Tongue (tissue), 3 donors: ENCODE data around the gene GPR171. TPM values are rescaled to one million over a fixed set of nuclear protein-coding genes. Genes with fewer than 3 reads are reported as not detected.
"Not testable (repeated sequence)": the region's sequence is repeated elsewhere in the genome, so short reads cannot be mapped to it uniquely, and the experiment has no call there.

Source experiments
- DNase-seq: peaks from one replicate; pipeline ENCODE4 v3.0.0-alpha.2; 2015
- small RNA-seq: library from RNA; depleted of rRNA; stranded (forward); fragments of <200 nt; gene quantifications from one replicate; pipeline ENCODE3, GENCODE V24; 2014; ENCODE audit warnings: low replicate concordance
- total RNA-seq: library from RNA; depleted of rRNA; stranded (reverse); fragments of >200 nt; gene quantifications from one replicate; pipeline ENCODE4 v1.2.3, GENCODE V29; 2014

The GPR171 gene
- total RNA-seq, 1 donor from 2014 or later: not detected

DNA sequence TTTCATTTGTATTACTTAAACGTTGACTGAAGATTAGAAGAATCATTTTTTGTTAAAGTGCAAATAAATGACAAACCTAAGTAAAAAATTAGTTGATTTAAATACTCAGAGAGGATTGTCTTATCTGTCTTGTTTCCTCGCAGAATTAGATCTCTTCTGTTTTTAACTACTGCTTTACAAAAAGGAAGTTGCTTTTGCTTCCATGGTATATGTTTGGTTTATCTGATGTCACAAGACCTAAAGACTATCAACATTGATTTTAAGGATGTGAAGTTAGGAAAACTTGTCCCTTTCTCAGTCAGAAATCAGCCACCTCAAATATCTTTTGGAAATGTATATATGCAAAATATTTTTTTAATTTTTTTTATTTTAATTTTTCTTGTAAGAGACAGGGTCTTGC lies 28.7 kb downstream of the GPR171 start:
- DNase-seq: no peak

DNA sequence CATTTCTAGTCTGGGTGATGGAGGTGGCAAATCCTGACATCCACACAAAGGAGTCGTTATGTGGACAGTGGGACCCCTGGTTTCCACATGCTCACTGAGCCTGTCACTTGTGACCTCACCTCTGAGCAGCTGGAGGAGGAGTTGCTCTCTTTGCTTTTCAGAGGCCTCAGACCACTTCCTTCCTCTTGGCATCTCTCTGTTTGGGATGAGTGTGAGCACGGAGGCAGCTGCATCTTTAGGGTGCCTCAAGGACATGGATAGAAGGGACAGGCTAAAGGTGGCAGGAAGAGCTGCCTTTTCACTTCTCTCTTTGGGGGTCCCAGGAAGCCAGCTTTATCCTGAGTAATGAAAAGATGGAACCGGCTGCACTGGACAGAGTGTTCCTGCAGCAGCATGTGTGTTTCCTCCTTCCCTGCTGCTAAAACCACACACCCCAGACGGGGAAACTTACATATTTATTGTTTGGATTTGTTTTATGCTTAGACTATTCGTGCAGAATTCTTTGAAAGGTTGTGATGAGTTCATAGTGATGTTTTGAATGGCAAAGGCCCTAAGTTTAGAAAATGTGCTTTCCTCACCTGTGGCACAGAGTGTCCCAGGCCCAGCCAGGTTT lies 31.8 kb downstream of the GPR171 start:
- peak; percentile 9 for DNase-seq

DNA sequence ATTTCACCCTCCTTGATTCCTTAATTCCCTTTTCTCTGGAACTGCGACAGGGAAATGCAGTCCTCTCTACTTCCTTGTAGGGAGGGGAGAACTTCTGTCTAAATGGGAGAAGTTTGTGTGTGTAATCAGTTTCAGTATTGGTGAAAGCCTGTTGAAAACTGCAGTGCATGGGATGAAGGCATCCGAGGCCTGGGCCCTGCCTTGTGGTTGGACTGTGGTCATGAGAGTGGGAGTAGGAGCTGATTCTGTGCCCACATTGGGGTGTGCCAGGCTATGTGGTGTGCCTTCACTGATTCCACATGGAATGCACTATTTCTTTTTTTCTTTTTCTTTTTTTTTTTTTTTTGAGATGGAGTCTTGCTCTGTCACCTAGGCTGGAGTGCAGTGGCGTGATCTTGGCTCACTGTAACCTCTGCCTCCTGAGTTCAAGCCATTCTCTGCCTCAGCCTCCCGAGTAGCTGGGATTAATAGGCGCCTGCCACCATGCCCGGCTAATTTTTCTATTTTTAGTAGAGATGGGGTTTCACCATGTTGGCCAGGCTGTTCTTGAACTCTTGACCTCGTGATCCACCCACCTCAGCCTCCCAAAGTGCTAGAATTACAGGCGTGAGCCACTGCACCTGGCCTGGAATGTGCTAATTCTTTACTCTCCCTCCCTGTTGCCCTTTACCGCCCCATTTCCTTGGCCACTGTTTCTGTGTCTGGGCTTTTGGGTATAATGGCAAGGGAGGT lies 32.9 kb downstream of the GPR171 start:
- not testable (repeated sequence) for DNase-seq

DNA sequence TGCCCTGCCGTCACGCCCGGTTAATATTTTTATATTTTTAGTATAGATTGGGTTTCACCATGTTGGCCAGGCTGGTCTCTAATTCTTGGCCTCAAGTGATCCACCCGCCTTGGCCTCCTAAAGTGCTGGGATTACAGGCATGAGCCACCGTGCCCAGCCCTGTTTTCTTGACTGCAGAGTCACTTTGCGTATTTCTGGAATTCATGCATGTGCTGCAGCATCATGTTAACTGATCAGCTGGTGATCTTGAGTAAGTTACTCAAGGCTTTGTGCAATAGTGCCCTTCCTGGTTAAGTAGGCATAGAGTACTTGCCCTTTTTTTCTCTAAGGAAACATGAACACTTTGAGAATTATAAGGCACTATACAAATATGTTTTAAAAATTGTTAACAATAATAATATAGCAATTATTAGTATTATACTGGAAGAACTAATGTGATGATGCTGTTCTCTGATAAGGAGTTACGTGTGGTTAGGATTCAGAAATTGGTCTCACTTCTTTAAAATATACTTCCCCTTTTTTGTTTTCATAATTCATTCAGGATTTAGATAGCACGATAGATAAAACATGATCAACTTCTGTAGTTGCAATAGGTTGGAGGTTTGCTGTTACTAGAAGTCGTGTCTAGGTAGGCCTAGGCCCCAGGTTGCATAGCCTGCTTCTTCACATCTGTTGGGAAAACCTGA lies 33.6 kb downstream of the GPR171 start:
- no peak for DNase-seq

DNA sequence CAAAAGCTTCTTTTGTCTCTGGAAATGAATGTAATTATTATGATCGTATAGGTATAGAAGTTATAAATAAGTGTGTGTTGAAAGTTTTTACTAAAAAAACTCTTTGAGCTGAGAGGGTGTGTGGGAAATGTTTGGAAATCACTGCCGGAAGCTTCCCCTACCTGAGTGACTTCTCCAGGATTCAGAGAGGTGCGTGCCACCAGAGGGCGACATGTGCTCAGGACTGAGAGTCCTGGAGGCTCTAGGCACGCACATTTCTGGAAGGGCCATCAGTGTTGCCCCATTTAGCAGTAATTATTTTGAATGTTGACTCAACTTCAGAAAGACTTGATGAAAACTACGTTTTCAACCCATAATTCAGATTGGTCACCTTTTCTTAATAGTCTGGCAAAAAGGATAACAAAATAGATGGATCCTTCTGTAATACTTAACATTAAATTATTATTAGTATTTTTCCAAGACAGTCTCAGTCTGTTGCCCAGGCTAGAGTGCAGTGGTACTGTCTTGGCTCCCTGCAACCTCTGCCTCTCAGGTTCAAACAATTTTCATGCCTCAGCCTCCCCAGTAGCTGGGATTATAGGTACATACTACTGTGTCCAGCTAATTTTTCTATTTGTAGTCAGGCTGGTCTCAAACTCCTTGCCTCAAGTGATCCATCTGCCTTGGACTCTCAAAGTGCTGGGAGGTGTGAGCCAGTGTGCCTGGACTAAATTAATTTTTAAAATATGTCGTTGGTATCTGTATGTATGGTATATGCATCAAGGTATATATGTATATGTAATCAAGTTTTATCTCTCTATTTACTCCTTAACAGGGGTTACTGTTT lies 34.5 kb downstream of the GPR171 start:
- DNase-seq: peak; percentile 70

DNA sequence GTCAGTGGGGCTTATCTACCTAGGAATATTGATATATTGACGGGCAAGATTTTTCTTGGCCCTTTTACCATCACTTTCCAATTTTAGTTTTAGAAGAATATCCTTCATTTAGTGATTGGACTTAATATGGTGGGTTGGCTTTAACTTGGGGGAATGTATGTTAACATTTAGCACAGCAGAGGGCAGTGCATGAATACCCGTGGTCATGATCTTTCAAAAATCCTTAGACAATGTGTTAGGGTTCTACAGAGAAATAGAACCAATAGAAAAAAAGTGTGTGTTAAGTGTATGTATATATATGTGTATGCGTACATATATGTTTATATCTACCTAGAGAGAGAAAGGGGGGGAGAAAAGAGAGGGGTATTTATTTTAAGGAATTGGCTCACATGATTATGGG lies 36.9 kb downstream of the GPR171 start:
- no peak for DNase-seq

DNA sequence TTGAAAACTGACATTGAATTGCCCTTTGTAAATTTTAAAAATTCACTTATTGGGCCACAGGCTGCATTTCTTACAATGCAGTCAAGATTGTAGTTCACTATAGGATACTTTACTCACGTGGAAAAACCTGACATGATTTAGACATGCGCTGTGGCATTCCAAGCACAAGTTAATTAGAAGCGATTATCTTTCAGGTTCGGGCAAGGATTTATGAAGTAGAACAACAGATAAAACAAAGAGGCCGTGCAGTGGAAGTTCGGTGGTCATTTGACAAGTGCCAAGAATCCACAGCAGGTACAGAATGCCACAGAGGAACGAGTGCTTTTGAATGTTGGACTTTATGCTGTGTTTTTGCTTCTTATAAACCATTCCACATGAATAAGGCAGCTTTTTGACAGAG lies 37.8 kb downstream of the GPR171 start:
- DNase-seq: no peak

DNA sequence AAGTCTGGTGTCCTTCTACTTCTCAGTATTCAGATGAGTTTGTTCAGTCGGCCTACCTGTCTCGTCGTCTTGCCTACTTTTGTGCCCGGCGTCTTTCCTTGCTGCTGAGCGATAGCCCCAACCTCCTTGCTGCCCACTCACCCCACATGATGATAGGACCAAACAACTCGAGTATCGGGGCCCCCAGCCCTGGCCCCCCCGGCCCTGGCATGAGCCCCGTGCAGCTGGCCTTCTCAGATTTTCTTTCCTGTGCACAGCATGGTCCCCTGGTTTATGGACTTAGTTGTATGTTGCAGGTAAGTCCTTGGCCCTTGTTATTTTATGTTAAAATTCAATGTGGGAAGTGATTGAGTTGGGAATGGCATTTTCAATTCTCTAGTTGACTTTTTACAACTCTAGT lies 43.2 kb downstream of the GPR171 start:
- no peak for DNase-seq

DNA sequence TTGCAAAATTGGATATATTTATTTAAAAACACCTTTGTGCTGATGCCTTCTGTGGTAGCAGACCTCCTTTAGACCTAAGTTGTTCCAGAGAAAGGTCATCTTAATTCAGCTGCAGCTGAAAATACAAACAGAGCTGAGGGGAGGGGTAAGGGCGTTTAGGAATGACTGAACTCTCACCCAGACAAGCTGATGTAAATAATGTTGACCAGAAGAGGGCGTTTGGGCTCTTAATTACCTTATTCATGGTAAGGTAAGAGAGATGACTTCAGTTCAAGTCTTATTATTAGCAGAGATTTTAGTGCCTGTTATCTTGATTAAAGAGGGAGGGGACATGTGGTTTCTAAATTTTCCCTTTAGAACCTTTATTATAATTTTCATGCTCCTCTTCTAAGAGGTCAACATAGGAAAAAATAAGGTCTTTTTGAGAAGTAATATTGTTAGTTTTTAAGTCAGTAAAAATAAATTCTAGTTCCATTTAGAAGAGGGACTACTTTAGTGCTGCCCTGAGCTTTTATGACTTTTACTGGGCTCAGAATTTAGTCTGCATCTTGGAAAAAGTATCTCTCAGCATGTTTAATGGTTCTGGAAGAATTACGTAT lies 46.3 kb downstream of the GPR171 start:
- DNase-seq: peak; percentile 62

DNA sequence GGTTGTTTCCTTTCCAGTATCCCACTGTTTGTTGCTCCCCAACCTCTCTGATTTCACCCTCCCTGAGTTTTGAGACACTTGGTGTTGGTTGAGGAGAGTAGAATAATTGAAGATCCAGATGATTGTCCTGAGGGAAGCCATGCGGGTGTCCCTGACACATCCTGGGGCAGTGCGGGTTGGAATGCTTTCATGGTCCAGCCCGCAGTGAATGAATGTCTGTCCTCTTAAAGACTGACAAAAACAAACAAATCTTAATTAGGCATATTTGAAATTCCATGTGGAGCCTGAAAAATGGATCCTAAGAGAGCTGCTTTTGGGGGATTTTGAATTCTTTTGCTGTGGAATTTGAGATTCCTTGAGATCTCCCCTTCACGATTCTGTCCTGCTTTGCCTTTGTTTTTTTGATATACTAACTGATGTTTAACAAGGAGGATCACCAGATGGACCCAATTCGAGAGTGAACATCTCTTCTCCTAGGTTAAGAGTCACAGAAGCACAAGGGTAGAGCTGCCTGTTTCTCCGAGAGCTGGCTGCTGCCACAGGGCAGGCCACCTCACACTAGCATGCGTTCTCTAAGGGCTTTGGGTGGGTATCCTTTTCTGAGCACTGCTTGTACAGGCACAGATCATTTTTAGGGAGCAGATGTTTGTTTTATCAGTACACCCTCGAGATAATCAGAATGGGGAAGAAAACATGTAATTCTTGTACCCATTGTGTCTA lies 47.4 kb downstream of the GPR171 start:
- no peak for DNase-seq

DNA sequence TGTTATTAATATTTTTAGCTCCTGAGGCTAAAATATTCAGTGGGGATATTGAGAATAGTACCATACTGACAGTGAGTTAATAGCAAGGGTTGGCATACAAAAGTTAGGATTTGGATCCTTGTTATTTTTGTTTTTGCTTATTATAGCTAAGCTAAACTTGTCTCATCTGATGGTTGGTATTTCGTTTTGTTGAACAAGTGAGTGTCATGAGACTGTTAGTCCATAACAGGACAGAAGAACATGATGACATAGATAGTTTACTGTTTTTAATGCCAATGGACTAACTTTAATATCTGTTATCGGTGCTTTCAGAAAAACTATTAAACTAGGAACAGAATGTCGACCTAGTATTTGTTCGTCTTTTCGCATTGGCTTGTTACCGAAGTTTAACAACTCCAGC lies 48.5 kb downstream of the GPR171 start:
- DNase-seq: no peak

DNA sequence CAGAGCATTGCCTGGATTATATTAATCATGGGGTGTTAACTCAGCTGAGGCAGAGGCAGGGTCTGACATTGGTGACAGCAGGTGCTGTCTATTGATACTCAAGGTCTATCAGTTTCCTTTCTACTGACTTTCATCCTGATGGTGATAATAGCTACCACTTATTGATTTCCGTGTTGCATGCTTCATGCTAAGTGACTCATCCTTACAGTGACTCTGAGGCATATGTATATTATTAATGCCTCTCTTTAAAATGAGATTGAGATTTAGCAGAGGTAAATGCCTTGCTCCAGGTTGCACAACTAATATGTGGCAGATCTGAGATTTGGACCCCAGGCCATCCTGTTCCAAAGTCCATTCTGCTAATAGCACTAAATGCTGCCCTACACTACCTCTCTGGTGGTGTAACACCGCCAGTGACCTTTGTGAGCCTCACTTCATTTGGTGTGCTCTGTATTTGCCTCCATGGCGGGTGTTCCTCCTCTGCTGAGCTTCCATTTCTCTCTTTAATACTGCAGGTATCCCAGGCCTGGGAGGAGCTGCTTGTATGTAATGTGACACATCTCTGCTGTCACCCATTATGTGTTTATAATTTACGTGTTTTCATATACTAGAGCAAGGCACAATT lies 50.4 kb downstream of the GPR171 start:
- DNase-seq: no peak

Small RNA genes within 50 kb of the gene (small RNA-seq; reads per million reads assigned to genes)
- gene RNA5SP145: 0.24 reads per million, percentile 40 among the genes with 10 or more reads in this experiment

Other genes starting within 250 kb of the GPR171 start
- gene CLRN1, start 230.5 kb downstream of the GPR171 start, total RNA-seq: 0.31 TPM
- 8.5 TPM for gene MED12L, start 117.6 kb downstream of the GPR171 start, total RNA-seq
- gene P2RY14, start 75.3 kb upstream of the GPR171 start, total RNA-seq: 2.9 TPM
- 2.3 TPM for gene GPR87, start 113.6 kb upstream of the GPR171 start, total RNA-seq
- gene P2RY13, start 126.3 kb upstream of the GPR171 start, total RNA-seq: 1.2 TPM
- 0.21 TPM for gene P2RY12, start 181.5 kb upstream of the GPR171 start, total RNA-seq